ENCODE measurements around the gene GALNT10.

Gene GALNT10

DNA sequence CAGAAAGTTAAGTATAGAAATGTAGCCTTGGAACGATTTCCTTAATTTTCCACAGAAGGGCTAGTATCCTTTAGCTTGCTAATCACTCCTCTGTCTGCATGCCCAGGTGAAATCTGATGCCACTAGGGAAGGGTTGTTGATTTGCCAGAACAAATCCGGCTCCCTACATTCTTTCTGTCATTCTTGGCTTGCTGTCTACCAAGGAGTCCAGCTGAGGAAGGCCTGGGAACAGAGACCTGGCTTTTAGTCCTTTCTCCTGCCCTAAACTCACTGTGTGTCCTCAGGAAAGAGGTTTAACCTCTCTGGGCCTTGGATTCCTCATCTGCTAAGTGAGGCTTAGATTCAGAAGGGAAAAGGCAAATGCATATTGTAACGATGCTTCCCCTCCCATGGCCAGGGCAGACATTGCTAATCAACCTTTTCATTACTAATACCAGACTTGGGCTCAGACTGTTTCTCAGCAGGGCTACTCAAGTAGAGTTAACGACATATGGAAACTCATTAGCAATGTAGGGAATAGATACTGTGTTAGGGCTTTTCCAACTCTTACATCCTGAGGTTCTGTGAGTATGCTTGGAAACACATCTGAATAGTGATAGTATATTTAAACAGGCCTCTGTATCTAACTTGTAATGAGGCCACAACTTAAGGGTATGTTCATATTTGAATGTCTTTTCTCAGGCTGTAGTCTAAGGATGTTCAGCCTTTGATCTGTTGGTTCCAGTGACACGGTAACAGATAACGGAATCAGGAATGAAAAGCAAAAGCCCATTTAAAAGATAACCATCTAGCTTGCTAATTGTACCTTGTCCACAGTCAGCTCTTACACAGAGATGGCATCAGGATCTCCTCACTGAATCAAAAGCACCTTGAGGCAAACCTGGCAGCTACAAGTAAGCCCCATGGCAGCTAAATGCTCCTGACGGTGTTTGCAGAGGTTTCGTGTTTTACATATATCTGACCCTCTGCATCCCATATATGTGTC, 4.1 kb downstream of the GALNT10 start:
- DNase-seq (ENCODE audit: low read depth in 1 of 2, low spot score in 1 of 2): no peak
- Histone ChIP-seq H3K4me3 (replicated peaks; ENCODE audit: insufficient read depth, low read length) (no peak overlapping the region), H3K27me3 (ENCODE audit: insufficient read depth, poor library complexity, severe bottlenecking) (no peaks in the 10 kb centered on the region), H3K27ac (replicated peaks) (no peak overlapping the region)
- TF ChIP-seq POLR2AphosphoS5 (IDR thresholded peaks at IDR 0.05; ENCODE audit: low read depth) (no peak), GABPA (IDR thresholded peaks at IDR 0.05; ENCODE audit: low read depth) (no peak), SPI1 (IDR thresholded peaks at IDR 0.05; ENCODE audit: borderline replicate concordance, low read depth) (no peak), CTCF (IDR thresholded peaks at IDR 0.05; ENCODE audit: insufficient read depth, low read length) (no peak)
- TF ChIP-seq, protein P1, sequence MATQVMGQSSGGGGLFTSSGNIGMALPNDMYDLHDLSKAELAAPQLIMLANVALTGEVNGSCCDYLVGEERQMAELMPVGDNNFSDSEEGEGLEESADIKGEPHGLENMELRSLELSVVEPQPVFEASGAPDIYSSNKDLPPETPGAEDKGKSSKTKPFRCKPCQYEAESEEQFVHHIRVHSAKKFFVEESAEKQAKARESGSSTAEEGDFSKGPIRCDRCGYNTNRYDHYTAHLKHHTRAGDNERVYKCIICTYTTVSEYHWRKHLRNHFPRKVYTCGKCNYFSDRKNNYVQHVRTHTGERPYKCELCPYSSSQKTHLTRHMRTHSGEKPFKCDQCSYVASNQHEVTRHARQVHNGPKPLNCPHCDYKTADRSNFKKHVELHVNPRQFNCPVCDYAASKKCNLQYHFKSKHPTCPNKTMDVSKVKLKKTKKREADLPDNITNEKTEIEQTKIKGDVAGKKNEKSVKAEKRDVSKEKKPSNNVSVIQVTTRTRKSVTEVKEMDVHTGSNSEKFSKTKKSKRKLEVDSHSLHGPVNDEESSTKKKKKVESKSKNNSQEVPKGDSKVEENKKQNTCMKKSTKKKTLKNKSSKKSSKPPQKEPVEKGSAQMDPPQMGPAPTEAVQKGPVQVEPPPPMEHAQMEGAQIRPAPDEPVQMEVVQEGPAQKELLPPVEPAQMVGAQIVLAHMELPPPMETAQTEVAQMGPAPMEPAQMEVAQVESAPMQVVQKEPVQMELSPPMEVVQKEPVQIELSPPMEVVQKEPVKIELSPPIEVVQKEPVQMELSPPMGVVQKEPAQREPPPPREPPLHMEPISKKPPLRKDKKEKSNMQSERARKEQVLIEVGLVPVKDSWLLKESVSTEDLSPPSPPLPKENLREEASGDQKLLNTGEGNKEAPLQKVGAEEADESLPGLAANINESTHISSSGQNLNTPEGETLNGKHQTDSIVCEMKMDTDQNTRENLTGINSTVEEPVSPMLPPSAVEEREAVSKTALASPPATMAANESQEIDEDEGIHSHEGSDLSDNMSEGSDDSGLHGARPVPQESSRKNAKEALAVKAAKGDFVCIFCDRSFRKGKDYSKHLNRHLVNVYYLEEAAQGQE (IDR thresholded peaks at IDR 0.05; ENCODE audit: insufficient replicate concordance, low read depth): no peak

DNA sequence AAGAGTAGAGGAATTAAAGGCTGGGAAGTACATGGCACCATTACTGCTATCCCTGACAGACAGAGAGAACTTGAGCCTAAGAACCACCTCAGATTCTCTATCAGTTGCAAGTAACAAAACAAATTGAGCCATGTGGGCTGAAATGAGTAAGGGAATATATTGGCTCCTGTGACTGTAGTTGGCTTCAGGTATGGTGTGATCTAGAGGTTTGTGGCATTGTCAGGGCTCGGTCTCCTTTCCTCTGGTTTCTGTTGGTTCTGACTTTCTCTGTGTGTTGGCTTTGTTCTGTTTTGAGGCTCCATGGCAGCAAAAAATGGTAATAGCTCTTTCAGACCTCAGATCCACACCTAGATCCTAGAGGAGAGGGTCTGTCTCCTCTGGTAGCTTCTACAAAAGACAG, 5.7 kb downstream of the GALNT10 start:
- TF ChIP-seq POLR2AphosphoS5 (IDR thresholded peaks at IDR 0.05; ENCODE audit: low read depth): no peak
- TF ChIP-seq CTCF (IDR thresholded peaks at IDR 0.05; ENCODE audit: insufficient read depth, low read length): no peak
- Histone ChIP-seq H3K27ac (replicated peaks) (no peak overlapping the region), H3K27me3 (ENCODE audit: insufficient read depth, poor library complexity, severe bottlenecking) (no peaks in the 10 kb centered on the region), H3K4me3 (replicated peaks; ENCODE audit: insufficient read depth, low read length) (no peak overlapping the region)
- DNase-seq (ENCODE audit: low read depth in 1 of 2, low spot score in 1 of 2): no peak

GRCh38 chr5:154196955-154197652, 6.6 kb downstream of the GALNT10 start:
- peak in 1 of 2 experiments; percentile 18 for DNase-seq (ENCODE audit: low read depth in 1 of 2, low spot score in 1 of 2)
- Histone ChIP-seq H3K27ac (replicated peaks) (no peak overlapping the region), H3K27me3 (ENCODE audit: insufficient read depth, poor library complexity, severe bottlenecking) (no peaks in the 10 kb centered on the region), H3K4me3 (replicated peaks; ENCODE audit: insufficient read depth, low read length) (no peak overlapping the region)
- TF ChIP-seq CTCF (IDR thresholded peaks at IDR 0.05; ENCODE audit: insufficient read depth, low read length) (peak; percentile 3), GABPA (IDR thresholded peaks at IDR 0.05; ENCODE audit: low read depth) (no peak), SPI1 (IDR thresholded peaks at IDR 0.05; ENCODE audit: borderline replicate concordance, low read depth) (no peak)

DNA sequence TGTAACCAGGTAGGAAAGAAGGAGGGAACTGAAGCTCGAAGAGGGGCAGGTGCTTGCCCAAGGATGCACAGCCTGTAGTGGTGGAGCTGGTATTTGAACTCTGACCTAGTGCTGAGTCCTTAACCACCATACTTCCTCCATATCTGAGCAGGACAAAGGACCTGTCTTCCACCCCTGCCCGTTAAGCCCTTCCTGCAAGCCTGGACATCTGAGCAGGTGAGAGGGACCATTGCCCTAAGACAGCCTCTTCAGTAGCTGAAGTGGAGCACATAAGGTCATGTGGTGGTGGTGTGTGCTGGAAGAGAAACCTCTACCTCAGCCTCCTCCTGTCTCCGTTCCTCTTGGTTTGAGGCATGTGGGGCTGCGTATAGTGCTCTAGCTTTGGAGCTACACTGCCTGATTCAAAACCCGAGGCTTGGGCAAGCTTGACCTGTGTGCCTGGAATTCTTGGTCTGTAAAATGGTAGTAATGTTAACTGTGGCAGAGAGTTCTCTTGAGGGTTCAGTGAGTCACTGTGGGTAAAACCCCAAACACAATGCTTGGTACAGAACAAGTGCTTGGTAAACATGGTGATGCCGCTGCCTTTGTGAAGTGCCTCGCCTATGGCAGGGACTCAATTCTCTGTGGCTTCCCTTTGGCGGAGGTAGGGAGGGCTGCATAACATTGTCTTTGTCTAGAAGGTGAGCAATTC, 7.4 kb downstream of the GALNT10 start:
- Histone ChIP-seq H3K27ac (replicated peaks) (no peak overlapping the region), H3K4me3 (replicated peaks; ENCODE audit: insufficient read depth, low read length) (no peak overlapping the region), H3K27me3 (ENCODE audit: insufficient read depth, poor library complexity, severe bottlenecking) (no peaks in the 10 kb centered on the region)
- no peak for TF ChIP-seq GABPA (IDR thresholded peaks at IDR 0.05; ENCODE audit: low read depth)
- TF ChIP-seq SPI1 (IDR thresholded peaks at IDR 0.05; ENCODE audit: borderline replicate concordance, low read depth): no peak
- TF ChIP-seq CTCF (IDR thresholded peaks at IDR 0.05; ENCODE audit: insufficient read depth, low read length): no peak
- TF ChIP-seq, protein P1 (IDR thresholded peaks at IDR 0.05; ENCODE audit: insufficient replicate concordance, low read depth): no peak
- TF ChIP-seq POLR2AphosphoS5 (IDR thresholded peaks at IDR 0.05; ENCODE audit: low read depth): no peak
- no peak for DNase-seq (ENCODE audit: low read depth in 1 of 2, low spot score in 1 of 2)

Data from HL-60 (cell line).